ENCODE results near the gene PMVK.

Gene PMVK

DNA sequence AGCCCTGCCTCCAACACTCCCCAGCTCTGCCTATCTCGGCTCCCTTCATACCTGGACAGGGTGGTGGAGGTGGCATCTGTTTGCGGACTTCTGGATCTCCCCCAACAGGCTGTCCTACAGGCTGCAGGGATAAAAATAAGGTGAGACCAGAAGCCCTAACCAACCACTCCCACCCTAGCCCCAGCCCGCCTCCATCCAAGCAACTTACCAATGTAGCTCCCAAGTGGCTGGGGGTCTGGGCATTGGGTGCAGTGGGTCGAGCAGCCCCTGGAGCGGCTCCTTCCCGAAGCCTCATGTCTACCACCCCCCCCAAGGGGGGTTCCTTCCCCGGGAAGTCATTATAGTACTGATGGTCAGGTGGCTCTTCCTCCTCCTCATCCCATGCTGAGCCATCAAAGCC lies 29.6 kb upstream of the PMVK start:
- DNase-seq: no peak

DNA sequence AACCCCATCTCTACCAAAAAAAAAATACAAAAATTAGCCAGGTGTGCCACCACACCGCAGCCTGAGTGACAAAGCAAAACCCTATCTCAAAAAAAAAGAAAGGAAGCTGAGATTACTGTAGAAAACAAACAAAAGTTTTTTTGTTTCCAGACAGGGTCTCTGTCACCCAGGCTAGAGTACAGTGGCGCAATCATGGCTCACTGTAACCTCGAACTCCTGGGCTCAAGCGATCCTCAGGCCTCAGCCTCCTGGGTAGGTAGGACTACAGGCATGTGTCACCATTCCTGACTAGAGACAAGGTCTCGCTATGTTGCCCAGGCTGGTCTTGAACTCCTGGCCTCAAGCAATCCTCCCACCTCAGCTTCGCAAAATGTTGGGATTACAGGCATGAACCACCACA lies 27.8 kb upstream of the PMVK start:
- no peak for DNase-seq

DNA sequence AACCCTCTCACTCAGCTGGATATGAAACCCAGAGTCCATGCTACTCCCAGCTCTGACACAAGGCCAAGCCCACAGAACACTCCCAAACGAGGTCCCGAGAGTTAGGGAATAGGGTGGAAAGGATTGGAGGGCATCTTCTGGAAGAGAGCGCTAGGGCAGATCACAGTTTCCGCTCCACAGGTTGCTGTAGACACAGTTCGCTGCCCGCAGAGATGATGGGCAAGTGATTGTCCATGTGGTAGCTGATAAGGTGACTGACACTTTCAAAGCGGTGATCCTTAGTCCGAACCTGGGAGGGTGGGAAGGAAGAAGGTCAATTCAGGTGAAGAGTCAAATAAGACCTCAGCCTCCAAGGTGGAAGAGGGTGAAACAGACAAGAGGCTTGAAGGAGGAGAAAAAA lies 27.1 kb upstream of the PMVK start:
- no peak for DNase-seq

DNA sequence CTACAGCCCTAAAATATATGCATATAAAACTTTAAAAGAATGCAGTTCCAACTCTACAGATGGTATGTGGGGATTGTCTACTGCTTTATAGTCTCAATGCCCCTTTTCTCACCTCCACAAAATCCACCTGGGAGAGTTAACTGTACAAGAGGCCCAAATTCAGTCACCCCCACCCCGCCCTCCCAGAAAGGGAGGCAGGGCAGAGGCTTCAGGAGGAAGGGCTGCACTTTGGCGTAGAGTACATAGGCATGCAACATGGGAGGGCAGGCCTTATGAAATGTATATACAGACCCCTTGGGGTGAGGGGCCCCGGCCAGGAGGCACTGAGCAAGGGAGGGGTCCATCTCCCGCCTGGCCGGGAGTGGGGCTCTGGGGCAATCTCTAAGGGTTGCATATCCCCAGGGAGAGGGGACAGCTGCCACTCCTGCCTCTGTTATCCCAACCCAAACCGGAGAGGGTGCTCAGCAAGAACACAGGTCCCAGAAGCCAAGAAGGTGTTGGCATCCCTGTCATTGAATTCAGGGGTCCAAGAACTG lies 26.3 kb upstream of the PMVK start:
- no peak for DNase-seq

DNA sequence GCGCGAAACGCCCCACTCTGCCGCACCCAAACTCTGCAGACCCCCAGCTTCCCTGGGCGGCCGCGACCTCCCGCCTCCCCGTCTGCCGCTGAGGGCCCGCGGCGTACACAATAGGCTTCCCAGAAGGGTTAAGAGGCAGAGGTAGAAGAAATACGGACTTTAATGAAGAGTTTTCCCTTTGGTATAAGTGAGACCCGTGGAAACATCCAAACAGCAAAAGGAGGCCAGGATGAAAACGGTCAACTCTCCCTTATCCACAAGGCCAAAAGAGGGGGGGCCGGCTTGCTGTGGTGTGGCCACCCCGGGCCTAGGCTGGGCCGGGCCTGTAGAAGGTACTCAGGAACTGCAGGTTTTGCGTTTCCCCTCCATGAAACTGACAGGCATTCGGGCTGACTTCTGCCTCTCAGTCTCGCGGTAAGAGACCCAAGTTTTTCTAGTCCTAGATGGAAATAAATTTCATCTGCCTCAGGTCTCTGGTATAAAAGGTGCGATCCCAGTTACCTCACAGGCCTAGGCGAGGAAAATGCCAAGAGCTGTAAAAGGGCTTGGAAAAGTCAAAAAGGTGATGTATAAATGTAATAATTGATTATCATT lies 25.7 kb upstream of the PMVK start:
- DNase-seq: no peak

DNA sequence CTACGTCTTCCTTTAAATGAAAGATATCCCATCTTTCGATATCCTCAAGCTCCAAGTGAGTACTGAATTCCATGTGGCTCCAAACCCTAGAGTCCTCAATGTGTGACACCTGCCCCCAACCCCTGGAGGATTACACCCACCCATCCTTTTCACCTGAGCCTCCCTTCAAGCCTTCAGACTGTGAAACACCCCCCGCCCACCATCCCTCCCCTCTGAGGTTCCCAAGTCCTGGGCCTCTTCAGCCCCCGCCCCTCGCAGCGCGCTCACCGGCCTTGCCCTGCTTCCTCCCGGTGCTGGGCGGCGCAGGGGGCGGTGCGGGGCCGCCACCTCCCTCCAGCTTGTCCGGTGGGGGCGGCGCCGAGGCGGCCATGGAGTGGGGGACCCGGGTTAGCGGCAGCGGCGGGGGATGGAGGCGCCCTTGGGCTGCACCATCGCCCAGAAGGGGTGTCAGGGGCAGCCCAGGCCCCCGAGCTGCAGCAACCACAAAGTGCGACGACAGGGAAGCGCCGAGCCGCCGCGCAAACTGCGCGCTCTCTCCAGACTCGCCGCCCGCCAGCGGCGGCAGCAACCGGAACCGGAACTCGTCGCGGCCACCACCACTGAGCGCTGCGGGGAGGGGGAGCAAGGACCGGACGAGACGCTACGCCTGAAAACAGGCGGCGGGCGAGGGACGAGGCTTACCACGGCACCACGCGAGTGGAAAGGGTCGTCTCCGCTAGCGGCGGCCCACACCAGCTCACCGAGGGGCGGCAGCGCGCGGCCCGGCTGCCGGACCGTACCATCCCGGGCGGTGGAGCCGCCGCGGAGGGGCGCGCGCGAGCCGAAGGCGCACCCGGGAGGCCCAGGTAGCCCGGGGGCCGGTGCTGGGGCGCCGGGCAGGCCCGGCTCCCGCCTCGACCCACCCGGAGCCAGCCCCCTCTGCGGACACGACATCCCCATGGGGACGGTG lies 25.0 kb upstream of the PMVK start, which contains the start of gene PYGO2:
Gene PYGO2 (minus strand): TSS at position 576 of the 949 bp plus-strand sequence. CDS start 206 bp downstream, at position 370.
- peak; percentile 85 for DNase-seq

DNA sequence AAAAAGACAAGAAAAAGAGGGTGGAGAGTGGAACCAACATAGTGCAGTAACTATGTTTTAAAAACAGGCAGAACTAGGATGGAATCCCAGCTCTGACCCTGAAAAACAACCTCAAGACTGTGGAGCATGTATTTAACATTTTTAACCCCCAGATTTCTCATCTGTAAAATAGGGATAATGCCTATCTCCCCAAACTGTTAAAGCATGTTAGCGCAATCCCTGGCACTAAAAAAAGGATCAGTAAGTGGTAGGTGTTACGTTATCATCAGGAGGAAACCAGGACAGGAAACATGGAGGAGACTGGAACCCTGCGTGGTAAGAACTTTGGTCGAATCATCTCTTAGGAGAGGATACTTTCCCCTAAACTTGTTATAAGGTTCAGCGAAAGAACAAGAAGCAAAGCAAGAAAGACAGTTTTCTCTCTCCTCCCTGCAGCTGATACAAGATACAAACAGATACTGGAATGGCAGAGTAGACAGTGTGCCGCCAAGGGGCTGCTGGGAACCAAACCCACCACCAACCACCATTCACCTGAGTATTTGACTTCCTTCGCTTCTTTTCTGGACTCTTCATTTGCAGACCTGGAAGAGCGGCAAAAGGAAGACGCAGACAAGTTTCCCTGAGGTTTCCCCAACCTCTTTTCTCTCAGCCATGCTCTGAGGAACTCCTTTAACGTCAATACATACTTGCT lies 24.1 kb upstream of the PMVK start:
- no peak for DNase-seq

DNA sequence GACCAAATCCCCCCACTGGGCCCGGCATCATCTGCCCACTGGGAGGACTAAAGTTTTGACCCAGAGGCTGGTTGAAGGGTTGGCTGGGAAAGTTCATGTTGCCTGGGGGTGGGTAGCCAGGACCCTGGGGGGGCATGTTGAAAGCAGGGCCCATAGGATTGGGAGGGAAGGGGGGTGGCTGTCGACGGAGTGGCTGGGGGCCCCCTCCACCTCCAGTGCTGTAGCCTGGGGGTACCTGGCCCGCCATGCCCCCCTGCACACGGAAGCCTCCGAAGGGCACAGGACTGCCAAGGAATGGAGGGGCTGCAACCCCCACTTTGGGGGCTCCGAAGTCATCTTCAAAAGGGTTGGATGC lies 22.9 kb upstream of the PMVK start:
- no peak for DNase-seq

DNA sequence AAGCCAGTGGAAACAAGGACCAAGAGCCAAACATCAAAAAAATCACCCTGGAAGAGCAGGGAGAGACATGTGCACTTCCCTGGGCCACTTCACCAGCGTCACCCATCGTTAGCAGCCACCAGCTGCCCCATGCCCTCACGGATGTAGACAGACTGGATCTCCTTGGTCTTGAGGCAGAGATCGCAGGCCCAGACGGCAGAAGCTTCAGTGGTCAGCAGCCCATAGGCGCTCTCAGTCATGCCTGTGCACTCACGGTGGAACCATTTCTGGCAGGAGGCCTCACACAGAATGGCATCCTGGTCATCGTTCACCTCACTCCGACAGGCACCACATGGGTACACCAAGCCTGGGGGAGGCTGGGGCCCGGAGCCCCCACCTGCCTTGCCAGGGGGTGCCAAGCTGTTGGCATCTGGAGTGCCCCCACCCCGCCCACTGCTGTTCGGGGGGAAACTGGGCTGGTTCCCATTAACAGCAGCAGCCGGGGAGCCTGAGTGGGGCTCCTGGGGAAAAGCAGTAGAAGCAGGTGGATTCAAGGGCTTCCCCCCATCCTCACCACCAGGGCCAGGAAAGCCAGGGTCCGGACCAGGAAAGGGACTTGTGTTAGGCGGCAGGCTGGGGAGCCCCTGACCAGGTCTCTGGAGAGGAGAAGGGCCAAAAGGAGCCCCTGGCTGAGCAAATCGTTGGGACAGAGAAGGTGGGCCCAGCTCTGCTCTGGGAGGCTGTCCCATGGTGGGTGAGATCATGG lies 22.3 kb upstream of the PMVK start:
- DNase-seq: no peak

DNA sequence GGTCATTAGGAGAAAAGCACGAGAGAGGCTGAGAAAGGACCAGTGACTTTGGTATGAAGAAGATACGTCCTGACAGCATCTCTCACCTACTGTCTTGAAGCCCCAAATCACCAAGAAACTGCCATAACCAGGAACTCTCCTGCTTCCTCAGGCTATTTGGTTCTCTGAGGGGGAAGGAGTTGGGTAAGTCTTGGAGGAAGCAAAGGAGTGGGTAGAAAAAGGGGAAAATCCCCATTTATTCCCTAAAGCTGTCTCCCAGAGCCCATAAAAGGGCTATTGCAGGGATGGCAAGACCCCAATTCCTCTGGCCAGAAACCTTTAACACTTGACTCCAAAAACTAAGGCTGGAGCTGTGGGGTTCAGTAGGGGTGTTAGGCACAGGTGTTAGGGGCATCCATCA lies 21.5 kb upstream of the PMVK start:
- DNase-seq: no peak

DNA sequence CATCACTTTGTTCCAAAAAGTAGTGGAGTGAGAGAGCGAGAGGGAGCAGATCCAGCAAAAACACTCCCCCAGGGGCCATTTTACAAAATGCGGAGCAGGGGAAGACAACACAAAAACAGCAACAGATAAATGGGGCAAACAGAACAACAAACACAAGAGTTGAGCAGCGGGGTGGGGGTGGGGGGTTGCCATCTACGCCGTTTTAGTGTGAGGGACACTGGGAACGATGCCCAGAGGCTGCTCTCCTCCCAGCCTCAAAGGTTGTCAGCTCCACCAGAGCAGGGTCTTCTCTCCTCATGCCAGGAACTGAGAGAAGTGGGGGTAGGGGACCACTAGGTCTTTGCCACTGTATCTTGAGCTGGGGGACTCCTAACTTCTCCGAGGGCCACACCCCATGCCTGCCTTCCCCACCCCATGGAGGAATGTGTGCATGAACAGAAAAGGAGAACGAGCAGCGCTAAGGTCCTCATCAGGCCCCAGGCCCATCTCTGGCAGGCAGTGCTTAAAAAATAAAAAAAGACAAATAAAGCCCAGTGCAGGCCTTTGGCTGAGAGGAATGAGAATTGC lies 20.7 kb upstream of the PMVK start:
- DNase-seq: no peak

DNA sequence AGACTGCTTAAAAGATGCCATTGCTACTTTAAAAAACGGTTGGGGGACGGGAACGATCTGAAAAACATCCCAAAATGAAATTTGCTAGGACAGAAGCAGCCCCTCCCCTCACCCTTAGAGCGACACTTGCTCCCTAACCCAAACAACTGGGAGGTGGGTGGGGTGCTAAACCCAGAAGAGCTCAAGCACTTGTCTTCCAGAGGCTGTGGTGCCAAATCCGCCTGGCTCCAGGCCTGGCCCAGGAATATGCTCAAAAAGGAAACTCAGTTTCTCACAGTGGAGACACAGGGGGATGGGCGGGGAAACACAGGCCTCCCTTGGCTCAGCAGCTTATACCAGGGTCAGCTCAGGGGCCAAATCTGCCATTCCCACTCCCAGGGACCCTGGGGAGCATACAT lies 20.0 kb upstream of the PMVK start:
- no peak for DNase-seq

DNA sequence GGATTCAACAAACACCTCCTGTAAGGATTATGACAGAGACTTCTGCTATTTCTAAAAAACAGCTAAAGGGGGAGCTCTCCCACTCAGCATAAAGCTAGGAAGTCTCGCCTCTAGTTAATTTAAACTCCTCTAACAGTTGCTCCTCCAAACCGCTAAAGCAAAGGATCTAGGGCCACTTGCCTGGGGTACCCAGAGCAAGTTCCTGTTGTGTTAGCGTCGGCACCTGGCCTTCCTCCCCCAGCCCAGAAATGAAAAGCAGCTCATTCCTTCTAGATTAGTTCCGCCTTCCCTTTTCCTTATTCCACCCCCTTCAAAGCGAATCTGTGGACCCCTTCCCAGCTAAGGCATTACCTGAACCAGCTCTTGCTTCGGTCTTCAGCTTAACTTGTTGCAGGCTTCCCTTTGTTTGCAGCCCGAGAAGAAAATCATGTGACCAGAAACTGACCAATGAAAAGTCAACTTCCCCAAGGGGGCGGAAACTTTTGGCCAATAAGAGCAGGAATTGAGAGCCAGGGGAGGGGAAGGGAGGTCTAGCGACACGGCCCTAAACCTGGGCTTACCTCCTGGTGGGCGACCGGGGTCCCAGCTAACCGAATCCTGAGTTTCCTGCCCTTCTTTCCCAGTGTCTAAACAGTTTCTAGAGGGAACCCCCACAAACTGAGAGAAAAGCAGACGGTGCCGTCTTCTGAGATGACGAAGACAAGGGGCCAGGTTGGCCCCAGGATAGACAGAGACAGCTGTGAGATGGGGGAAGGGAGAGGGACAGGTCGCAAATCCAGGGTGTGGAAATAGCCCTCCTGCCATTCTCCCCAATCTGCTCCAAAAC lies 19.4 kb upstream of the PMVK start, which contains the start of gene PBXIP1:
Gene PBXIP1 (minus strand): TSS at position 382 of the 826 bp plus-strand sequence. CDS start 2,378 bp downstream, outside the sequence.
- DNase-seq: peak; percentile 69

DNA sequence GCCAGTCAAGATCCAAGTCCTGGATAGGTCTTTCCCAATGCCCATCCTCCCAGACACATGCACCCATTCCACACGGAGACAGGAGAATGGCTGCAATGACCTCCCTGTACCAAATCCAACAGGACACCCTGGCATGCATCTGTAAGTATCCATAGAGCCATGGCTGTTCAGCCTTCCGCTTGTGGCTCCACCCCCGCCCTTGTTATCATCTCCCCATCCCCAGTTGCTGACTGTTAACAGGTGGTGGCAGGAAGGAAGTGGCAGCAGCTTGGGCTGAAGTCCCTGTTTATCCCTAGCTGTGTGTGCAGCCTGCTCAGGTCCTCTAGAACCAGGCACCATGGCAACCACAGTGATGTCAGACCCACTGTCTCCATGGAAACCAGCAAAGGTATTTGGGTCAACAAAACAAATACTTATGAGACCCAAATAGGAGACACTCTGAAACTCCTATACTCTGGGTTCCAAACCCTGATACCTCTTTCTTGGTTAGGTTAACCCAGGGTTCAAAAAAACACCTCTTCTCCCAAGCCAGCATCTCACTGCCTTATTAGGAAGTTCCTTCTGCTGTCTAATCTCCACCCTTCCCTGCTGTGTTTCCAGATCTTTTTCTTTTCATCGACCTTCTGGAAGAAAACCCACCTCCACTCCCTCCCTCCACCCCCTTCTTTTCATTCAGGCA lies 18.7 kb upstream of the PMVK start:
- peak; percentile 81 for DNase-seq

DNA sequence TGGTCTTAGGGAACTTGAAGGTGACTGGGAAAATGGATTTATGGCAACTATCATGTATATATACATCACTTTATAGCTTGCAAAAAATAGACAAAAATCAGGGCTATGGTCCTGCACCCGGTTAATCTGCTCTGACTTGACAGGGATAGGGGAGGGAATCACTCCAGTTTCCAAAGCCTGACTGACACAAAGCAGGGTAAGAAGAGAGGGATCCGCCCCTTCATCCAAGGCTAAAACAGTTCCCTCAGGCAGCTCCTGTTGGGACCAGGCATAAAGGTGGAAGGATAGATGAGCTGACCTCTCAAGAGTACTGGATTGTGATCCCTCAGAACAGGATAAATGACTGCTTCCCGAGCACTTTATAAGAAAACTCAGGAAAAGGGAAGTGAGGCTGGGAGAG lies 18.0 kb upstream of the PMVK start:
- no peak for DNase-seq

DNA sequence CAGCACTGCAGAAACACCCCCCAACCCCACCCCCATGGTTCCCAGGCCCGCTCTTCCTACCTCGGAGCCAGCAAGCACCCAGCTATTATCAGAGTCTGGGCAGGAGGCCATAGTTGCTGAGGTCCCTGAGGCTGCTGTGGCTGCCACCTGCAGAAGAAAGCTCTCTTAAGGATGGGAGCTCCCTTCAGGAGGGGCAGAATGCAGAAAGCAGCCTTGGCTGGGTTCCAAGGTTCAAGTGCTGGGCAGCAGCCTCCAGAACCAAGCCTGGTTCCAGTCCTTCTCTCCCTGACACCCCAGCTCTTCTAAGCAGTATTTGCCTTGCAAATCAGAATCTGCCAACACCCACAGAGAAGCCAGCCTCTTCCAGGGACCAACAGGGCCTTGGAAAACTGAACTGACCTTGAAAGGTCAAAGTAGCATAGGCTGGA lies 17.1 kb upstream of the PMVK start:
- no peak for DNase-seq

DNA sequence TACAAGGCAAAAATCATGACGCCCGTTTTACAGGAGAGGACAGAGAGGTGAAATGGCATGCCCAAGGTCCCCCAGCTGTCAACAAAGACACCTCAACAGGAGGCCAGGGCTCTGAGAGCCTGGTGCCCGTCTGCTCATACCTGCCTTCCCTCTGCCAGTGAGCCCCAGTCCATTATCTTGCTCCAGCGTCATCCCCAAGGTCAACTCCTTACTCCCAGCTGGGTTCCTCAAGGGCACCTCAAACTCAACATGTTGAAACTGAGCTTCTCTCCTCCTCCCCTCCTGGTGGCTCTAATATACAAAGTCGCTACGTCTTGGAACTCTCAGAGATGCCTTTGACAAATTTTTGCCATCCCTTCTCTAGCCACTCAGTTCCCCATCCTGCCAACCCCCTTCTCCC lies 16.1 kb upstream of the PMVK start:
- DNase-seq: no peak

DNA sequence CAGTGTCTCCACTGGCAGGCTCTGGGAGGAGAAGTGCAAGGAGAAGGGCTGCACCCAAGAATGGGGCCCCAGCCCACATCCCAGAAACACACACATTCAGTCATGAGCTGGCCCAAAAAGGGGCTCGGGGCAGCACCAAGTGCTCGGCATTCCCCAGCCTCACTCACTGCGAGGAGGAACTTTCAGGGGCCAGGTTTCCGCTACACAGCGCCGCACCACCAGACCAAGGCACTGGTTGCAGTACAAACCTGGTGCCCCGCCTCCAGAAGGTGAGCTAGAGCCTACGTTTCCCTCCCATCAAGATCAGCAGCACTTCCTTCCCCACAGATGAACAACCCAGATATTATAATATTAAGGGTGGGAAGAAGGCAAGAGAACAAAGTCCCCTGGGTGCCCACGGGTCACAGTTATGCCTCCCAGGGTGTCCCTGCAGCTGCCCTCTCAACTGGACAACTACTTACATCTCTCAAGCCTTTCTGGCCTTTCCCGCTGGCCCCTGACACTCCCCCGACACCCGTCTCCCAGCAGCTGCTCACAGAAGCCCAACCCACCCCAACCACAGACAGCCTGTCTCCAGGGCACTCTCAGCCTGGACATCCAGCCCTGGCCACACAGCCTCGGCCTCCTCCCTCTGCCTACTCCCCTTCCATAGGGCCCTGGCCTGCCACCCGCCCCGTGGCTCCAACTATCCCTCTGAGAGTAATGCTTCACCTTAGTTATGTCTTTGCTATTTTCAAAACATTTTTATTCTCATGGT lies 15.6 kb upstream of the PMVK start:
- peak; percentile 67 for DNase-seq

DNA sequence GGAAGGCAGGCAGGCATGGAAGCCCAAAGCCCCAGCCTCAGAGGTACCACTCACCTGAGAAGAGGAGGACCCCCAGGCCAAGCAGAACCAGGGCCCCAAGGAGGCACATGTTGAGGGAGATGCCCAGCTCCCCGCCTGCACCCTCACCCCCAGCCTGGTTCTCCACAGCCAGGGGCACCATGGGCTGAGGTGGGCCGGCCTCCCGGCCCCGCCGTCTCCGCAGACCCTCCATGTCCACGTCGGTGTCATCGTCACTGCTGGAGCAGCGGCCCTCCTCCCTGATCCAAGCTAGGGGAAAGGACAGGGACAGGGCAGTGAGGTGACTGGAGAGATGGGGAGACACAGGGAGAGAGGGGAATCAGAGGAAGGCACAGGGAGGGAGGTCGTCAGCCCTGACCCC lies 11.6 kb upstream of the PMVK start:
- no peak for DNase-seq

Measured in stimulated activated naive CD4-positive, alpha-beta T cell treated with Interleukin-2 at 50 U/mL for 16 hours (primary cell).